ENCODE measurements around the gene DUOX1.

Gene DUOX1

DNA sequence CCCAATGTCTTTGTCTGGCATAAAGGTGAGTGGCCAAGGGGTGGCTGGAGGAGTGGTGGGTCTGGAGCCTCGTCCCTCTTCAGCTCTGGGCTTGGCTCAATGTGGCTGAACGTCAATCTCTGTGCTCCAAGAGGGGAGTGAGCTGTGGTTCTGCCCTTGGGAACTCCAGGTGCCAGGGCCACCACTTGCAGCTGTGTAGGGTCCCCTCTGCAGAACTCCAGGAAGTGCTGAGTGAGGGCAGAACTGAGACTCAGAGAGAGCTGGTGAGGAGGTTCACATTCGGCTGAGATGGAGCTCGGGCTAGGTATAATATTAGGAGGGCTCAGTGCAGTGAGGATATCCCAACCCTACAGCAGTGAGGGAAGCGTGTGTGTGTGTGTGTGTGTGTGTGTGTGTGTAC, 11.6 kb downstream of the DUOX1 start:
- no peak for DNase-seq

DNA sequence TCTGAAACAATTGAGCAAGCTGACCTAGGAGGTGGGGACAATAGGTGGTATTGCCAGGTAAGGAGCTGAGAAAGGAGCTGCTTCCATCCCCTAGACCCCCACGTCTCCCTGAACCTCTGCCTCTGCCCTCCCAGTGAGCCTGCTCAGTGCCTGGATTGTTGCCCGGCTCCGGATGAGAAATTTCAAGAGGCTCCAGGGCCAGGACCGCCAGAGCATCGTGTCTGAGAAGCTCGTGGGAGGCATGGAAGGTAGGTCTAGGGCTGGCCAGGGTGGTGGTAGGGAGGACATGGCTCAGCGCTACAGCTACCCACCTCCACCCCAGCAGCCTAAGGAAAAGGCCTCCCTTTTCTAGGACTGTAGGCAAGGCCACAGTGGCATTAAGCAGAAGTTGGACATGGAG, 13.3 kb downstream of the DUOX1 start:
- DNase-seq, result no peak

DNA sequence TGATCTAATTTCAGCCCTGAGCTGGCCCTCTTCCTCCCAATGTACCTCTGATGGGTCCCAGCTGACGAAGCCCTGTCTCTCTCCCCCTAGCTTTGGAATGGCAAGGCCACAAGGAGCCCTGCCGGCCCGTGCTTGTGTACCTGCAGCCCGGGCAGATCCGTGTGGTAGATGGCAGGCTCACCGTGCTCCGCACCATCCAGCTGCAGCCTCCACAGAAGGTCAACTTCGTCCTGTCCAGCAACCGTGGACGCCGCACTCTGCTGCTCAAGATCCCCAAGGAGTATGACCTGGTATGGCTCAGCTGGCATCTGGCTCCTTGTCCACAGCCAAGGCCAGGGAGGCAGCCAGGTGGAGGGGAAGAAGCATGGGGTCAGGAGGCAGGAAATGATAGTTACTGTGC, 14.2 kb downstream of the DUOX1 start:
- no peak for DNase-seq

DNA sequence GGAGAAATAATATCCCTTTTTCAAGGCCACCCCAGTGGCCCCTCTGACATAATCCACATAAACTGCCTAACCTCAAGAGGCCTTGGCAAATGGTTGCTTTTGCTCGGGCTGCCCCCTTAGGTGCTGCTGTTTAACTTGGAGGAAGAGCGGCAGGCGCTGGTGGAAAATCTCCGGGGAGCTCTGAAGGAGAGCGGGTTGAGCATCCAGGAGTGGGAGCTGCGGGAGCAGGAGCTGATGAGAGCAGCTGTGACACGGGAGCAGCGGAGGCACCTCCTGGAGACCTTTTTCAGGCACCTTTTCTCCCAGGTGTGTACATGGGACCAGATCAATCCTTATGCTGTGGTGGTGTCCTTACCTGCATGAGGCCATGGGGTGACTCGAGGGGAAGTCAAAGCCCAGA, 15.0 kb downstream of the DUOX1 start:
- peak in 7 of 56 donors; percentile 10 to 43 (median 25) for DNase-seq

DNA sequence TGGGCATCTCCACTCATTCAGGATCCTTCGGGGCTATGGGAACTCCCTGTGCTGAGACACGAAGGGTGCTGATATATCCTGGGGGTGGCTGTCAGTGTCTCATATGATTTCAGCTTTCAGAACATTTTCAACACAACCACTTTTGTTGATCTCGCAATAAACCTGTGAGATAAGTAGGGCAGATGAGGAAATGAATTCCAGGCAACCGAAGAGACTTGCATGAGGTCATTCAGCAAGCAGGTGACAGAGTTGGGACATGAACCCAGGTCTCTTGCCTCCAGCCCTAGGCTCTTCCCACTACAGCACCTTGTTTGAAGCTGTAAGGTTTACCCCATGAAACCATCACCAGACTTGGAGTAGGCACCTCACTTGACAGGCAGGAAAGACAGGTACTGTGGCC, 16.6 kb downstream of the DUOX1 start:
- no peak for DNase-seq

DNA sequence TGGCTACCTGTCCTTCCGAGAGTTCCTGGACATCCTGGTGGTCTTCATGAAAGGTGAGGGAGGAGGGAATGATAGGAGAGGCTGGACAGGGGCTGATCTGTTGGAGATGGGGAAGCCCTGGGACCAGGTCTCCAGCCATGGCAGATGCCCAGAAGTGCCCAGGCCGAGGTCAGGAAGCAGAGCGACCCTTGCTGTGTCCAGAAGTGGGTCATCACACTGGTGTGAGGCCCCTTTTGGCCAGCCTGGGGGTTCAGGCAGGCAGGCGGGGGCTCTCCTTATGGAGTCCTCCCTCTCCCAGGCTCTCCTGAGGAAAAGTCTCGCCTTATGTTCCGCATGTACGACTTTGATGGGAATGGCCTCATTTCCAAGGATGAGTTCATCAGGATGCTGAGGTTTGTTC, 17.8 kb downstream of the DUOX1 start:
- DNase-seq, result no peak

DNA sequence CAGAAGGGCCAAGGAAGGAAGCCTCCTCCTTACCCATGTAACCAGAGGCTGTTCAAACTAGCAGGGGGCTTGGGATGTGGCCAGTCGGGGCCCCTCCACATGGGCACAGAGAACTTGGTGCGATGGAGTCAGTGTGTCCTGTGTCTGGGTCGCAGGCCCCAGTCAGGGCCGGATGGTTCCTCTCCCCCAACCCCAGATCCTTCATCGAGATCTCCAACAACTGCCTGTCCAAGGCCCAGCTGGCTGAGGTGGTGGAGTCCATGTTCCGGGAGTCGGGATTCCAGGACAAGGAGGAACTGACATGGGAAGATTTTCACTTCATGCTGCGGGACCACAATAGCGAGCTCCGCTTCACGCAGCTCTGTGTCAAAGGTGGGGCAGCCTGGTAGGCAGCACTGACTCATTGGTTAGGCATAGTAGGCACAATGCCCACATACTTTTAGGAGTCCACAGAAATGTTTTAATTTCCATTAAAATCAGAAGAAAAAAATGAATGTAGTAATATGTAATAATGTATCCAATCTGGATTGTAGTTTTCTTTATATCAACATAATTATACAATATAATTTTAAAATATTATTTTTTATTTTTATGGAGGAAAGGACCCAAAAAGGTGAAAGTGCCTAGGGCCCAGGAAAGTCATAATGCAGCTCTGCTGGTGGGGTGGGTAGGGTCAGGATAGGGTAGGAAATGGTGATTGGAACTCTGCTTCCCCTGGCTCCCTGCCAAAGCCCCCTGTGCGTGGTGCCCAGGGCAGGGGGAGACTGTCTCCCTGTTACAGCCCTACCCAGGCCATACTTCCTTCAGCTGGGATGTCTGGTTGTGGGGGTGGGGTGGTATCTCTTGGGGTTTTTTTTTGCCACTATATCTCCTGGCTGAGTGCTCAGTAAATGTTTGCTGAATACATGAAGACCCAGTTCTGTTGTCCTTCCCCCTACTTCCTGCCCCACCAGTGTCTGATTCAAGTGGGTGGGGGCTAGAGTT, 18.6 kb downstream of the DUOX1 start:
- no peak for DNase-seq

DNA sequence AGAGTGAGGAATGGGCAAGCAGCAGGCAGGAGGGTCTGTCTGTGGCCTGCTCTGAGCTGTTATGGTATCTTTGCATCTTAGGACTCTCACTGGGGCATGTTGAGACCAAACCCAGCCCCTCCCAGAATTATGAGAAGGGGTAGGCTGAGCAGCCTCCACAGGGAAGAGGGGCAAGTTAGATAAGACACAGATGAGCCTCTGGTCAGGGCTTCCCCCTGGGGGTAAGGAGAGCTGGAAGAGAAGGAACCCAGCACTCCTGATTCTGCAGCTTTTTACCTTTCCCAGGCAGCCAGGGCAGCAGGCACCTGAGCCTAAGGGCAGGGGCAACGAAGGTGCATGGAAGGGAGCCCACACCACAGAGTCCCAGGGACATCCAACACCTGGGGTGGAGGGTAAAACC, 19.3 kb downstream of the DUOX1 start:
- DNase-seq, result no peak

DNA sequence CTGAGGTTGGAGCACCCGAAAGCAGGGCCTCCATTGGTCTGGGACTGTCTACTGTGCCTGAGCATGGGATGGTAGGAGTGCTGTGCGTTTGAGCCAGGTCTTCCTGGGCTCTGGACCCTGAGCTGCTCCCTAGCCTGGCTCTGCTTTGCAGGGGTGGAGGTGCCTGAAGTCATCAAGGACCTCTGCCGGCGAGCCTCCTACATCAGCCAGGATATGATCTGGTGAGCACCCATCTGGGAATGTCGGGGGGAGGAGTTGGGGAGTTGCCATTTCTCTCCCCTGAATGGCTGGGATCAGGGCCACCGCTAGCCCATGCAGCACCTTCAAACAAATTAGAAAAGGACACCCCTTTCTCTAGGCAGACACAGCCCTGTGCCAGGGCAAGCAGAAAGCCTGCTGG, 20.7 kb downstream of the DUOX1 start:
- DNase-seq, result no peak

DNA sequence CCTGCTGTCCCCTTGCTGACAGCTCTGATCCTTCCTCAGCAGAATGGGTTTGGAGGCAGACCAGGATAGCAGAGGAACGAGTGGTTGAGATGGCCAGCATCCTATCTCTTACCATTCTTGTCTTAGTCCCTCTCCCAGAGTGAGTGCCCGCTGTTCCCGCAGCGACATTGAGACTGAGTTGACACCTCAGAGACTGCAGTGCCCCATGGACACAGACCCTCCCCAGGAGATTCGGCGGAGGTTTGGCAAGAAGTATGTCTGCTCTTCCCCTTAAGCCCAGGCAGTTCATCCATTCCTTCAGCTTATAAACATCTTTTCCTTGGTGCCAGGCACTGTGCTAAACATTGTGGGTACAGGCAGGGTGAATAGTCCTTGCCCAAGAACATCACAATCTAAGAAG, 21.2 kb downstream of the DUOX1 start:
- no peak for DNase-seq

DNA sequence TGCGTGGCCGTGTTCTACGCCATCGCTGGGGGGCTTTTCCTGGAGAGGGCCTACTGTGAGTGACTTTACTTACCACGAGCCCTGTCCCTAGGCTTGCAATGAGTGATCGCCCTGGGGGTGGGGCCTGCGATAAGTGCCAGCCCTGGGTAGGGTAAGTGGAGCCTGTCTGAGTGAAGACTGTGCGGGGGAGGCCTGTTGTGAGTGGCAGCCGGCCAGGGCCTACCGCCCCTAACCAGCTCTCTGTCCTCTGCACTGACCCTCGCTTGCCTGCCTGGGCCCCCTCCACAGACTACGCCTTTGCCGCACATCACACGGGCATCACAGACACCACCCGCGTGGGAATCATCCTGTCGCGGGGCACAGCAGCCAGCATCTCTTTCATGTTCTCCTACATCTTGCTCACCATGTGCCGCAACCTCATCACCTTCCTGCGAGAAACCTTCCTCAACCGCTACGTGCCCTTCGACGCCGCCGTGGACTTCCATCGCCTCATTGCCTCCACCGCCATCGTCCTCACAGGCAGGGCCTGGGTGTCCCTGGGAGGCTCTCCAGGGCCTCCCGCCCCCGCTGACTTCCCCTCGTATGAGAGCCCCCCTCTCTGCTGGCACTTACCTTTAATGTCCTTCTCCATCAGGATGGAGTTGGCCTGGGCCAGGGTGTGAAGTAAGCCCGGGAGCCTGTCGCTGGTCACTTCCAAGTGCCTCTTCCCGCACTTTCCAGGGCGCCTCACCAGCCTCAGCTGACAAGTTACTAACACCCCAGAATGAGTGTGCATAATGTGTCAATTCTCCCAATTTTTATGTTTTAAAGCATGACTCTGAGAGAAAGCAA, 22.4 kb downstream of the DUOX1 start:
- DNase-seq, result no peak

DNA sequence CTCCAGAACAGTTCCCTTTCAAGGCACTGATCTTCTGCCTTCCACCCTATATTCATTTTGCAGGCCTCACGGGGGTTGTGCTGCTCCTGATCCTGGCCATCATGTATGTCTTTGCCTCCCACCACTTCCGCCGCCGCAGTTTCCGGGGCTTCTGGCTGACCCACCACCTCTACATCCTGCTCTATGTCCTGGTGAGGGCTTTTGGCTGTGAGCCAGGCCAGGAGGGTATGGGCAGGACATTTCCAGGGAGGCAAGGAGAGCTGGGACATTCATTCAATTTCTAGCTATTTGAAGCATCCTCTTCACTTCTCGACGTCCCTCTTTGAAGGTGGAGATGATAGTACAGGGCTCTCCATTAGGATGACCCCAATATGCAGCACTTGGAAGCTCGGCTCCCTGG, 25.9 kb downstream of the DUOX1 start:
- no peak for DNase-seq

DNA sequence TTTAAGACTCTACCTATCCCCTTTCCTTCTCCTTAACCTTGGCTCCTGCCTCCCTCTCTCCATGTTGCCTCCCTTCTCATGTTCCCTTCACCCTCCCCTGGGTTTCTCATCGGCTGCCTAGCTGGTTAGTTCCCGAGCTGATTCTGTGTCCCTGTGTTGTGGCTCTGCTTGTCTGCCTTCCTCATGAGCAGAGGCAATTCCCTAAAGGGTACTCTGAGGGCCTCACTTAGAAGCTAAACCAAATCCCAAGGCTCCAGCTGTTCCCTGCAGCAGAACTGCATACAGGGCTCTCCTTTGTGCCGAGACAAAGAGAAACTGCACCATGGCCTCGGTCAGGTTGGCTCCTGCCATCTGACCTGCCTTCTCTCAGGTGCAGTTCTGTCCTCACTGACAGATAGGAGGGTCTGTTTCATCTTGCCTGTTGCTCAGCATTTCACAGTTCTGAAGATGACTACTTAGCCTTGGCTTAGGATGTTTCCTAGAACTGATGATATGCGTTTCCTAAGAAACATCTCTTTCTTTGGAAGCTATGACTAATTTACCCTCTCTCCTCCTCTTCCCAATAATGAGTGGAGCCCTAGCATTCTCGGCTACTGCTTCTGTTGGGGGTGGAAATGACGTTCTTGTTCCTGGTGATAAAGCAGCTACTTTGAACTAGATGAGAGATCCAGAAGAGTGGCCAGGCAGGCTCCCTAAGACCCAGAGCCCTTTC, 27.1 kb downstream of the DUOX1 start:
- peak in 15 of 56 donors; percentile 12 to 56 (median 31) for DNase-seq

DNA sequence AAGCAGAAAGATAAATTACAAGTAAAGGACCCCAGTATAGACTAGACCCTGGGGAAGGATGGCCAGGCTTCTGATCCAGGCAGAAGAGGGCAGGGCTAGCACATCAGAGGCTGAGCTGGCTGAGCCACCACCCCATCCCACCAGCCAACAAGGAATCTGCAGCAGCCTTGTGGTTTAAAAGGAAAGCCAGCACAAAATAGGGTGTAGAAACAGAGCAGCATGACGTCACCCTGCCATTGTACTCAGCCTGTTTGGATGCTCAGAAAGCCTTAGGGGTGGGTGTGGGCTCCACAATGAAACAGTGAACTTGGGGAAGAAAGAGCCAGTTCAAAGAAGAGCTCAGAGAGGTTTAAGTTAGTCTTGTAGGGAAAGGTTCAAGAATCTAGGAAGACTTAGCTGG, 28.2 kb downstream of the DUOX1 start:
- DNase-seq, result peak in 52 of 56 donors; percentile 14 to 87 (median 64)

DNA sequence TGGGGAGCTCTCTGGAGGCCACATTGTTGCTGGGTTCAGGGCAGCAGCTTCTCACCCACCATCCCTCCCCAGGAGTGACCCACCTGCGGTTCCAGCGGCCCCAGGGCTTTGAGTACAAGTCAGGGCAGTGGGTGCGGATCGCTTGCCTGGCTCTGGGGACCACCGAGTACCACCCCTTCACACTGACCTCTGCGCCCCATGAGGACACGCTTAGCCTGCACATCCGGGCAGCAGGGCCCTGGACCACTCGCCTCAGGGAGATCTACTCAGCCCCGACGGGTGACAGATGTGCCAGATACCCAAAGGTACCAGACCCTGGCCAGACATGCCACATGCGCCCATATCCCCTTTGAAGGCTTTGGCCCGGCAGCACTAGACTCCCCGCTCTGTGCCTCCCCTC, 31.9 kb downstream of the DUOX1 start:
- DNase-seq, result no peak

DNA sequence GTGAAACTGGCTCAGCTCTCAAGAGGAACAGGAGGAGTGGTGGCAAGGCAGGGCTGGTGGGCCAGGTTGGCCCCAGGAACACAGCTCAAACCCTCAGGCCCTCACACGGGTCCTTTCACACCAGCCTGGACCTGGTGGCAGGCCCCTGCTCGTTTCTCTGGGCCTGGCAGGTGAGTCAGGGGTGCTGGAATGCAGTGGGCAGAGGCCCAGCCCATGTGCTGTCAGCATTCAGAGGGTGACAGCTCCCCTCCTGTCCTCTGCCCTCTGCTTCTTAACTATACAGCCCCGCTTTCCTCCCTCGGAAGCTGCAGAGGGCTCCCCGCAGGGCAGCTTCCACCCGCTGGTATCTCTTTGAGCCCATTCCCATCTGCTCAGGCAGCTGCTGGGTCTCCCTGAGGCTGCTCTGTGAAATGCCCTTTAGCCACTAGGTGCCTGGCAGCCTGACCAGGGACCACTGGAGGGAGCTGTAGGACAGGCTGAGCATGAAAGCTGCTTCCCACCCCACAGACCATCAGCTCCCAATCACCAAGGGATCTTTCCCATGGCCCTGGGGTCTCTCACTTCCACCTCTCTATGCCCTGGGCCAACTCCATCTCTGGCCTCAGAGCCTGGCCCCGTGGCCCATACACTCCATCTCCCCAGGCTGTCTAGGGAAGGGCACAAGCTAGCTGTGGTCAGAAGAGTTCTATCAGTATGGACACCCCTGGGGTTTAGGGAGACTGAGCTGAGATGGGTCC, 33.1 kb downstream of the DUOX1 start:
- DNase-seq, result peak in 53 of 56 donors; percentile 10 to 86 (median 61)

DNA sequence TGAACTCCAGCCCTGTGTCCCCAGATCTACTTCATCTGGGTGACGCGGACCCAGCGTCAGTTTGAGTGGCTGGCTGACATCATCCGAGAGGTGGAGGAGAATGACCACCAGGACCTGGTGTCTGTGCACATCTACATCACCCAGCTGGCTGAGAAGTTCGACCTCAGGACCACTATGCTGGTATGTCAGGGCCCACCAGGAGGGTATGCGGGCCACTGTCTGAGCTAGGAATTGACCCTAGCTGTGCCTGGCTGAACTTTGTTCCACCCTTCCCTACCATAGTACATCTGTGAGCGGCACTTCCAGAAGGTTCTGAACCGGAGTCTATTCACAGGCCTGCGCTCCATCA, 33.7 kb downstream of the DUOX1 start:
- no peak for DNase-seq

DNA sequence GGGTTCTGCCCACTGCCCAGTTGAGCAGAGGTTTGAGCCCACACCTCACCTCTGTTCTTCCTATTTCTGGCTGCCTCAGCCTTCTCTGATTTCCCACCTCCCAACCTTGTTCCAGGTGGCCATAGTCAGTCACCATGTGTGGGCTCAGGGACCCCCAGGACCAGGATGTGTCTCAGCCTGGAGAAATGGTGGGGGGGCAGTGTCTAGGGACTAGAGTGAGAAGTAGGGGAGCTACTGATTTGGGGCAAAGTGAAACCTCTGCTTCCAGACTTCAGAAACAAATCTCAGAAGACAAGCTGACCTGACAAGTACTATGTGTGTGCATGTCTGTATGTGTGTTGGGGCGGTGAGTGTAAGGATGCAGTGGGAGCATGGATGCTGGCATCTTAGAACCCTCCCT, 35.1 kb downstream of the DUOX1 start:
- no peak for DNase-seq

DNA sequence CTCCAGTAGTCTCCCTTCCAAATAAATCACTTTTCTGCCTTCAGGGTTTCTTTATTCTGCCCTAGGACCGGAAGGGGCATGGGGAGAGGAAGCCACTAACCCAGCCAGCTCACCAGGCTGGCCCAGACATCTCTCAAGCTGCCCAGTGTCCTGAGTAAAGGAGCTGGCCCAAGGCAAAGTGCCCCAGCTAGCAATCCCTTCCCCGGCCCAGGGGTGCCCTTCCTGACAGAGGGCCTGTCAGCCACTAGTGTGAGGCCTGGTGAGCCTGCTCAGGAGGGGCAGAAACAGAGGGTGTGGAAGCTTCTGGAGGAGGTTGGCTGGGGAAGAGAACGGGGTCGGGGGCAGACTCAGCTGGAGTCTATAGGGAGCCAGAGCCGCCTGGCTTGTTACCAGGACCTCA, 35.7 kb downstream of the DUOX1 start:
- no peak for DNase-seq

DNA sequence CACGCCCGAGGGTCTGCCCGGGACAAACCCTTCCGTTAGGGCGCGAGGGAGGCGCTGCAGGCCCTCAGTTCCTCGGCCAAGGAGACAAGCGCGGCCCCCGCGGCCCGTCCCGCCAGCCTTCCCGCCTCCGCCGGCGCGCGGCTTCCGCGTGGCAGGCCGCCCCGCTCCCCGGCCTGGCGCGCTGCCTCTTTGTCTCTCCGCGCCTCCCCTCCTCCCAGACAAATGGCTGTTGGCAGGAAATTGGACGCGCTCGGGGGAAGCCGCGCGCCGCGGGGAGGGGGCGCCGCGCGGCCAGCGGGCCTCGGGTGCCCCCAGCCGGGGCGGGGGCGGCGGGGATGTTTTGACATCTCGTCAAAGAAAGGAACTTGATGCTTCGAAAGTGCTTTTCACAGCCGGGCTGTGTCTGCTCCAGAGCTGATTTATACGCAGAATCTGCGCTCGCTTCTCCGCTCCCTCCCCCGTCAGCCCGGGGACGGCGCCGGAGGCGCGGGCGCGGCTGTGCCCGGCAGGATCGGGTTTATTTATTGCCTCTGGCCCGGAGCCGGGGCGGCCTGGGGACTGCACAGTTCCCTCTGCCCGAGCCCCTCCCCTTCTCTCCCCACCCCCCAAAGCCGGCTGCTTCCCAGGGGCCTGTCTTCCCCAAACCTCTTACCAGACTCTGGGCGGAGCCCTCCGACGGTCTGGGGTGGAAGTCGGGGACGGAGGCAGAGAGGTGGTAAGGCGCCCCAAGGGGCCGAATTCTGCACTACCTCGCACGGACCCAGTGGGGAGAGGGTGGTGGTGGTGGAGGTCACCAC, 37.2 kb downstream of the DUOX1 start:
- DNase-seq, result peak in 54 of 56 donors; percentile 51 to 89 (median 76)
